SK-N-MC (cell line): ENCODE measurements around the gene ARFIP1.

ENCODE experiments used
- EZH2 ChIP-seq: fragments of 200-600 bp; sonication (generic); IDR thresholded peaks from one replicate; pipeline ENCODE4 v1.6.1; 2017; ENCODE audit warnings: antibody characterized with exemption
- POLR2AphosphoS5 ChIP-seq: IDR thresholded peaks from 2 replicates; pipeline ENCODE4 v1.6.1; 2012; ENCODE audit warnings: mild to moderate bottlenecking, low read depth, low read length, borderline replicate concordance

DNA sequence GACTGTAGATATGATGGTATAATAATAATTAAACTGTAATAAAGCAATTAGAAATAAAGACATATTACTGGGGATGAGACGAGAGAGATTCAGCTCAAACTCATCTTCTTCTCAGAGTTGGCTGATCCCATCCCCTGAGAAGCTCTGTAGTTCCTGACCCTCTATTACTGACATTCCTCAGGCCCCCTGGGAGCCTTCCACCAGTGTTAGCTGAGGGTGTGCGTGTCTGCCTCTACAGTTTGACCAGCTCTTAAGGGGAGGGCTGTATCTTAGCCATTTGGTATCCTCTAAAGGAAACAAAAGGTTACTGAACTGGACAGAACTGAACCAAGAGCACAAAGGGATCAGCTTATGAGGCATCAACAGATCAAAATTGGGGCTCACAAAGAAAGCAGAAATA lies 167.6 kb downstream of the ARFIP1 start:
- TF ChIP-seq EZH2 (no peak), POLR2AphosphoS5 (no peak)
